AG04449 (cell line): Measurements from ENCODE around the gene PBRM1.

Experiments used
- CTCF ChIA-PET: fragments of 350-600 bp; formaldehyde crosslinking; extraction: SDS; loops from one replicate; lab custom pipeline; 2021; ENCODE audit warnings: antibody characterized with exemption; lab: Yijun Ruan, JAX
- POLR2A ChIA-PET: fragments of 400-600, 350-600 bp; formaldehyde crosslinking; extraction: SDS; loops from one replicate; lab custom pipeline; 2020; ENCODE audit warnings: antibody characterized with exemption, inconsistent platforms; lab: Yijun Ruan, JAX
- DNase-seq: peaks from one replicate; pipeline ENCODE4 v3.0.0-alpha.2; 2010; ENCODE audit warnings: low read depth, low spot score
- H3K4me3 ChIP-seq: 2 replicates; pipeline ENCODE4 v1.5.1; 2011; ENCODE audit warnings: low read depth, mild to moderate bottlenecking, control low read depth, low read length
- CTCF ChIP-seq: IDR thresholded peaks from one replicate; pipeline ENCODE4 v1.5.1; 2011; ENCODE audit warnings: mild to moderate bottlenecking, moderate library complexity, low read length, control low read depth, inconsistent platforms; ENCODE audit not compliant: insufficient read depth; ENCODE audit errors: missing control alignments

Gene PBRM1

GRCh38 chr3:52503788-52504424, 181.8 kb downstream of the PBRM1 start:
- H3K4me3 ChIP-seq, result no peak overlapping the region
- POLR2A ChIA-PET, result no interaction called here
- DNase-seq, result no peak
- CTCF ChIA-PET, result no interaction called here
- no peak for TF ChIP-seq CTCF

- DNase-seq, result no peak
- no peak overlapping the region for H3K4me3 ChIP-seq
- CTCF ChIA-PET, result no interaction called here
- no peak for TF ChIP-seq CTCF
- POLR2A ChIA-PET, result no interaction called here
These were observed 182.8 kb downstream of the PBRM1 start for GRCh38 chr3:52502808-52503350.

GRCh38 chr3:52502001-52502400, 183.7 kb downstream of the PBRM1 start:
- ChIA-PET POLR2A (no interaction called here), CTCF (no interaction called here)
- H3K4me3 ChIP-seq, result no peak overlapping the region
- no peak for DNase-seq
- no peak for TF ChIP-seq CTCF

- no peak for DNase-seq
- ChIA-PET POLR2A (interaction anchor here (0.8 kb wide), 1 partner anchor 20 kb away, joined by 4 read pairs; no protein-coding TSS in a partner anchor), CTCF (no interaction called here)
- TF ChIP-seq CTCF, result no peak
- H3K4me3 ChIP-seq, result no peak overlapping the region
These were observed 184.7 kb downstream of the PBRM1 start for GRCh38 chr3:52501046-52501445.

GRCh38 chr3:52498137-52499054, 187.3 kb downstream of the PBRM1 start:
- DNase-seq, result no peak
- no peak for TF ChIP-seq CTCF
- POLR2A ChIA-PET, result interaction anchor here (0.6 to 1.0 kb wide), 5 partner anchors 8 to 35 kb away, joined by 3 to 5 read pairs (median 4); no protein-coding TSS in a partner anchor
- no peak overlapping the region for H3K4me3 ChIP-seq
- CTCF ChIA-PET, result interaction anchor here (0.9 kb wide), 1 partner anchor 28 kb away, joined by 3 read pairs; no protein-coding TSS in a partner anchor
